GM18858 (cell line): ENCODE results near the gene ADM5.

Source experiments
- ATAC-seq: cut with Tn5 transposase; IDR thresholded peaks from one replicate; pipeline ENCODE4 v1.9.1; 2021; ENCODE audit not compliant: unreplicated experiment

The ADM5 gene

DNA sequence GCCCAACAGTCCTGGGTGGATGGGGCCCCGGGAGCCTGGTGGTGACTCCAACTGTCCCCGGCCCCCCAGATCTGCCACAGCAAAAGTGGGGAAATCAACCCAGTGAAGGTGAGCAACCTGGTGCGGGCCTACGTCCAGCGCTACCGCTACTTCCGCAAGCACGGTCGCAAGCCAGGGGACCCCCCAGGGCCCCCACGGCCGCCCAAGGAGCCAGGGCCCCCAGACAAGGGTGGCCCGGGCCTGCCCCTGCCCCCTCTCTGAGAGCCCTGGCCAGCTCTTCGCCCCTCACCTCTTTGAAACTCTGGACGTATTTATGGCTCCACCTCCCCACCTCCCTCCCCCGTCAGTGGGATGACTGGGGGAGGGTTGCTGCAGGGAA is 31.3 kb upstream of the ADM5 start:
- ATAC-seq = no peak

DNA sequence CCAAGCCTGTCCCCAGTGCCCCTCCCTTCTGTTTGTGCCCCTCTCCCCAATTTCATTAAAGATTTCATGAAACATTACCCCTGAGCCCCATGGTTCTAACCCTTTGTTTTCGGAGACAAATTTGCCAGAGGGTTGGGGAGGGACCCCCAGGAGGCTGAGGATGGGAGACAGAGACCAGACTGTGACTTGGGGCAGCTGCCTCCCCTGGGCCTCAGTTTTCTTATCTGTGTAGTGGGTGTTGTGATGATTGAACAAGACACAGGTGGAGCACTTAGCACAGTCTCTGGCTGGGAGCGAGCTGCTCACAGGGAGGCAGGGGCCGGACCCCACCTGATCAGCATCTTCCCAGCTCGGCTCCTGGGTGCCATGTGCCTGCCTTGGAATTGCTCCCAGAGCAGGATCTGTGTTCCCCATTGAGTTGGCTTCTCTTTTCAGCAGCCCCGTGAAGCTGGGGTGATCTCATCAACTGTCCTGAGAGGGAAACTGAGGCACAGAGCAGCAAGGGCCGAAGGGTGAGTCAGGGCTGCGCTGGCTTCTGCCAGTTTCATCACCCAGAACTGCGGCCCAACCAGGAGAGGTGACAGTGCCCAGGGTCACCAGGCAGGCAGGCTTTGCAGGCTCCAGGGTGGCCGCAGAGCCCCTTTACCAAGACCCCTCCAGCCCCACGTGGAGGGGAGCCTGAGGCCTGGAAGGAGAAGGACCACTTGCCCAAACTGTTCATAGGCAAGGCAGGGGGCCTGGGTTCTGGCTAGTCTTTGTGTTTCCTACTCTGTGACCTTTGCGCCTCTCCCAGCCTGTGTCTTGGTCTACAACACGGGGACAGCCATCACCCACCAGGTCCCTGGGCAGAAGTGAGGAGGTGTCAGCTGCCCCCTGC is 30.6 kb upstream of the ADM5 start:
- no peak for ATAC-seq

DNA sequence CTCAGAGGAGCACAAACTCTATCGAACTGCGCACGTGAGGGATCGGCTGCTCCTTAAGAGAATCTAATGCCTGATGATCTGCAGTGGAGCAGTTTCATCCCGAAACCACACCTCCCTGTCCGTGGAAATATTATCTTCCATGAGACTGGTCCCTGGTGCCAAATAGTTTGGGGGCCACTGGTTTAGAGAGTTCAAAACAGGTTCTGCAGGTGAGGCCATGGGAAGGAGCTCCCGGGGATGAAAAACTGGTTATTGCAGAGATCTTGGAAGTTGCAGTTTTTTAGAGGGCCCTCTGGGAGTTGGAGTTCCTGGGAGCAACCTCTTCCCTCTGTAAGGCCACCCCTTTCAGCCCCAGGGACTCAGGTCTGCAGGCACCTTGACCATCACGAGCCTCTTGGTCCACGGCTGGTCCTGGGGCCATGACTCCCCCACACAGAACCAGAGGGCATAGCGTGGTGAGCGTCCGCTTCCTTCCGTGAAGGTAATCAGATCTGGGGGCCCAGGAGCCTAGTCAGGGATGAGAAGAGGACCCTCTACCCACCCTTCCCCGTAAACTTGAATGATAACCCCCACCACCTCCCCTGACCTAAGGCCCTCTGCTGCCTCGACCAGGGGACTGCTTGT is 28.9 kb upstream of the ADM5 start:
- no peak for ATAC-seq

DNA sequence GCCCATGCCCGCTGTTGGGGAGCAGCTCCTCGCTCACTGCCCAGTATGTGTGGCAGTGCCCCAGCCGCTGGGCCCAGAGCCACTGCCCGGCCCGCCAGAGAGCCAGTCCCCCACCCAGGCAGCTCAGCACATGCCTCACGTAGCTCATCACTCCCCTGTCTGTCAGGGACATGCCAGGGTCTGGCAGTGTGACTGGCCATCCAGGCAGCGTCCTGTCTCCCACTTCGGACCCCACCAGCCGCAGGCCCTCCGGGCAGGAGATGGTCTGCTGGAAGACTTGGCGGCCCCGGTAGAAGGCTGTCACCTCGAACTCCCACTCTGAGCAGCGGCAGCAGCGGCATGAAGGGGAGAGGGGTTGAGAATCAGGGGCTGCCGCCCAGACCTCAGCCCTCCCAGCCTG is 27.4 kb upstream of the ADM5 start:
- ATAC-seq = no peak

DNA sequence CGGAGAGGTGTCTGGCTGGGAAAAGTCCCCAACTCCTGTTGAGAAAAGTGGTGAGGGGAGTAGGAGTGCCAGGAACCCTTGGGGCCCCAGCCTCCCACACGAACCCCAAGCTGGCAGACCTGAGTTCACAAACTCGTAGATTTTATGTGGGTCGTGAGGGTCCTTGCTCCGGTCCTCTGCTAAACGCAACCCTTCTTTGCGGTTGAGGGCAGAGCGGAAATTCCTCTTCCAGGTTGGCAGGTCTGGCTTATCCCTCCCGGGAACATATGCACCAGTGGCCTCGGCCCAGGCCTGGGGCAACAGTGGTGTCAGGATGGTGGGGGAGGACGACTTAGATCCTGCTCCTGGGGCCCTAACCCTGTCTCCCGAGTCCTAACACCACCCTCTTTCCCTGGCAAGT is 26.2 kb upstream of the ADM5 start:
- no peak for ATAC-seq

DNA sequence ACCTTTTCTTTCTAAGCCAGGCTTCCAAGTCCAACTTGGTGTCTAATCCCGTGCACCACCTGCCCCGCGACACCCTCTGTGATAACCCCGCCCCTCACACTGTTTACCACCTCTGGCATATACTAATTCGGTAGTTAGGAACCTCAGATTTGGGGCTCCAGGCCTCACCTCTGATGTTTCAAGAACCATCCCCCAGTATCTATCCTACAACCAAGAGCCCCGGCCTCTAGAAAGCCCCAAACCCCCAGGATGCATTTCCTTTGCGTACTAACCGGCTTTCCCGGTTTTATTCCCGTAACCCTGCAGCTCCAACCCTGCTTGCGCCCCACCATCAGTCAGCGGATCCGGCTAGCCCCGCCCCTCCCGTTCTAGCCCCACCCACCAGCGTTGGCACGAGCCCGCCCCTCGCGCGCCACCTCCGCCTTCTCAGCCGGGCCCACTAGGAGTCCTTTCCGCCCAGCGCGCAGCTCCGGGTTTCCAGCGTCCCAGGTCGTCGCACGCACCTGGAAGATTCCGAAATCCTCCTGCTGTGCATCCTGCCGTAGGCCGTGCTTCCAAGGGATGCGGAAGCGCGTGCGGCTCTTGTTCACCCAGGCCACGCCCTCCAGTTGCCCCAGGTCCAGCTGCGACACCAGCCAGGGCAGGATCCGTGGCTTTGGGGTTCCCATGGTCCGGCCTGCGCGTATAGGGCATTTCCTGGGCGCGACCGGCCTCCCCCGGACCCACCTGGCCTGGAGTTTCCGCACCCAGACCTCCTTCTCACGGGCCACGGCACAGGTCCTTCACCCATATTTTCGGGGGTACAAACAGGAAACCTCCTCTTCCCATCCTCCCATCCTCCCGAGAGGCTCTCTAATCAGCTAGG is 25.0 kb upstream of the ADM5 start:
- ATAC-seq = no peak

DNA sequence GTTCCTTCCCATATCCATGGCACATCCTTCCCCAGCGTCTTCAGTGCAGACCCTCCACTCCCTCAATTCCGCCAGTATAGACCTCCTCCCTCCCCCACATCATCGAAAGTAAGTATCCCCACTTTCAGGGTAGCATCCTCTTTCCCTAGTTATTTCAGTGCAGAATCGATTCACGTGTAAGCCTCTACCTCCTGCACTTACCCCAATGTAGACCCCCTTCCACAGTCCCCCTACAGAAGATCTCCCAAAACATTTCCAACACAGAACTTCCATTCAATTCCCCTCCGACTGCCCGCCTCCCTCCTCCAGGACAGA is 24.4 kb upstream of the ADM5 start:
- ATAC-seq = no peak

DNA sequence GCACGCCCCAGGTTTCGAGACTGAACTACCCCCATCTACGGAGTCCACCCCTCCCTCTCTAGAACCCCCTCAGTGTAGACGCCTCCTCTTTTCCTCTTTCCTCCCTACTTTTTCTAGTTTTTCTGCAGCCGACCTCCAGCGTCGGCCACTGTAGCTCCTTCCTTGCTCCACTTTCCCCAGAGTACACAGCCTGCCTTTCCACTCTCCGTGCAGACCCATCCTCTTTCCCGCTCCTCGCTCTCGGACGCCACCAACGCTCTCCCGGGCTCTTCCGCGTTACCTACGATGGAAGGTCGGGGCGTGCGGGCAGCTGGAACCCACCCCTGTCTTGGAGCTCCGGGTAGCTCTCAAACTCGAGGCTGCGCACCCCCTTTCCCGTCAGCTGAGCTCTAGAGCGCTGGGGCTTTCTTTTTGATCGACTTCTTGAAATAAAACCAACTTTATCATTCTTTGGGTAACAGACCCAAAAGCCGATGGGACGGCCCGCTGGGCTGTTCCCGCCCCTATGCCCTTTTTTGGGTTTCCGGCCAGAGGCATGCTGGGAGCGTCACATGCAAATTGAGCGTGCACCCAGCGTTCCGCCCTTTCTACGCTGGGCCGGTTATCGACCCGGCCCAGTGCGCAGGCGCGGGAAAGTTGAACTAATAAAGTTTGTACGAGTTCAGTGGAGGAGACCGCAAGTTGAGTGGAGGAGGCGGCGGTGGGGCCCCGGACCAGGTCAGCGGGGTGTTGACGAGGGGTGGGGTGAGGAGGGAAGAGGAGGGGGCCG is 23.9 kb upstream of the ADM5 start, which contains the start of the genes BCL2L12 and IRF3:
Gene BCL2L12, plus strand, starts transcription at position 583 of the 769 bp plus-strand sequence. CDS start 760 bp downstream, outside the sequence.
Gene IRF3, minus strand, starts transcription at position 507 of the 769 bp plus-strand sequence. CDS start 1,019 bp downstream, outside the sequence.
- peak; percentile 80 for ATAC-seq

DNA sequence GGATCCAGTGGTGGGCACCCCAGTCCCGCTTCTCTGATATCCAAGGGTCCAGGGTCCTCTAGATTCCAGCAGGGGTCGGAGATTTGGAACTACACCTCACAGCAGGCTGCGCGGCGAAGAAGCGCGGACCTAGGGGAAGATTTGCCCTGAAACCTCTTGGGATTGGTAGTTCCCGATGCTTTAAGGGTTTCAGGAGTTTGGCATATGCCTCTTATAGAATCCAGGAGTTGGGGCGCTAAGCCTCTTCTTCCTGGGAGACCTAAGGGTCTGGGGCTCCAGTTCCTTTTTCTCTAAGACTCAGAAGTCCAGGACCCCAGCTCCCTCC is 23.3 kb upstream of the ADM5 start:
- ATAC-seq = no peak

DNA sequence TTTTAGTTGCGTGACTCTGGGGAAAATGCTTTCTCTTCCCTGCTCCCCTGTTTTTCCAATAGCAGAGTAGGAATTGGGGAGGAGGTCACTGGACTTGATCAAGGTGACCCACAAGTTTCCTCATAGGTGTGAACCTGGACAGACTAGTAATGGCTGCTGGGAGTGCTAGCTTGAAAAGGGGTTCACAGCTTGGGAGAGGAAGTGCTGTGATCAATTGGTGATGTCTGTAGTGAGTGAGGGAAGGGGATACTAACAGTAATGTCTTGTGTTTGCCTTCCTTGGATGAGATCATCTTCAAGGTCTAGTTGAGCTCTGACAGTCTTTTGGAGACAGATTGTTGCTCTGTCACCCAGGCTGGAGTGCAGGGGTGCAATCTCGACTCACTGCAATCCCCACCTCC is 21.9 kb upstream of the ADM5 start:
- no peak for ATAC-seq

DNA sequence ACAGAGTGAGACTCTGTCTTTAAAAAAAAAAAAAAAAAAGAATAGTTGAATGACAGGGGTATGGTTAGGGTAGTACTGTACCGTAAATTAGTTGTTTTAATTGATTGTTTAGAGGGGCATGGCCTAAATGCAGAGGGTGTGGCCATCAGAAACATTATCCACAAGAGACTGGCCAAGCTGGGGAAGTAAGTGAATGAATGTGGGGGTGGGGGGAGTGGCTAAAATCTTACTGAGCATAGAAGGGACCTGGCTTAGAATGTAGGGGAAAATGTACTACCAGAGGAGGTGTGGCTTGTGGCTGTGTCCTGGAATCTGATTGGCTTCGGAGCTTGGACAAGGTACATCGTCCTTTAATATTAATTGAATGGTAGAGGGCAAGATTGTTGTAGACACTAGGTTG is 19.9 kb upstream of the ADM5 start:
- ATAC-seq = no peak

DNA sequence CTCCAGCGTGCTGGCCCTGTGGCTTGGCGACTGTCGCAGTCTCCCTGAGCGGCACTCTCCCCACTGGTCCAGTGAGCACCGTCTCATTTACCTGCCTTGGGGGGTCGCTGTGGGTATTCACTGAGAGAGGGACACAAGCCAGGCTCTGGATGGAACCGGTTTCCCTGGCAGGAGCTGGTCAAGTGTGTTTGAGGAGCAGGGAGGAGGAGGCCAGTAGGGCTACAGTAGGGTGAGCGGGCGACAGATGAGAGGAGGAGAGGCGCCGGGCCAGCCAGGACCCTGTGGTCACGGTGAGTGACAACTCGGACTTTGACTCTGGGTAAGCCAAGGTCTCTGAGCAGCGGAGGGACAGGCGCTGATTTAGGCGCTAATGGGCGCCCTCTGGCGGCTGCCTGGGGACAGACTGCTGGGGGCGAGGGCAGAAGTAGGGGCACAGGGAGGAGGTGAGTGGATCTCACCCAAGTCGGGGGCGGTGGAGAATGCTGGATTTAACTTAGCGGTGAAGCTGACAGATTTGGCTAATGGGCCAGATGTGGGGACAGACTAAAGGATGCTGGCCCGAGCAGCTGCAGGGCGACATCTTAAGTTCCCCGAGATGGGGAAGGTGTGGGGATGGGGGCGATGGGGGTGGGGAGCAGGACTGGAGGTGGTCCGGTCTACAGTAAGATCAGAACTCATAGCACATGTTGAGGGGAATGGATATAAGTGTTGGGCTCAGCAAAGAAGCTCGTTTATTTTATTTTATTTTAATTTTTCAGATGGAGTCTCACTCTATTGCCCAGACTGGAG is 17.1 kb upstream of the ADM5 start:
- ATAC-seq = no peak

DNA sequence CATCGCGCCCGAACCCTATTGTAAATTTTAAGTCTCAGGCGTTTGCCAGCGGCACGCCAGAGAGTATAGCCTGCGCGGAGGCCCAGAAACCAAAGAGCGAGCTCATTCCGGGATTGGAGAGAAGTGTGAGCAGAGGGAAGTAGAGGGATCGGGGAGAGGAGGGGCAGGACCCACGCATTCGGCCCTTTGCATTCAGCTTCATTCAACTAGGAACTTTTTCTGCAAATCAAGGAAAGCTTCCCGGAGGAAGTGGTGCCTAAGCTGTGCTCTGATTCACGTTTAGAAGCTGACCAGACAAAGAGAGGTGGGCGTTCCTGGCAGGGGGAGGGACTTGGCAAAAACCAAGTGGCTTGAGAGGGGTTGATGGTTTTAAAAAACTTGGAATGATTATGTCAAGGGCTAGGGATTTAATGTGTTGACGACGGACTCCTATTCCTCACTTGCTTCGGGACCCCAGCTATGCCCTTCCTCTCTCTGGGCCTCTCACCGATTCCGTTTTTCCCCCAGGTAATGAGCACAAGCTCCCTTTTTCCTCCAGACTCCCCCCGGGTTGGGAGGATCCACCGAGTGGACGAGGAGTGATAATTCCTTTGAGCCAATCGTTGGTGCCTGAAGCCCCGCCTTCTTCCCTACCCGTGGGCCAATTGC is 13.1 kb upstream of the ADM5 start:
- ATAC-seq = peak; percentile 2

DNA sequence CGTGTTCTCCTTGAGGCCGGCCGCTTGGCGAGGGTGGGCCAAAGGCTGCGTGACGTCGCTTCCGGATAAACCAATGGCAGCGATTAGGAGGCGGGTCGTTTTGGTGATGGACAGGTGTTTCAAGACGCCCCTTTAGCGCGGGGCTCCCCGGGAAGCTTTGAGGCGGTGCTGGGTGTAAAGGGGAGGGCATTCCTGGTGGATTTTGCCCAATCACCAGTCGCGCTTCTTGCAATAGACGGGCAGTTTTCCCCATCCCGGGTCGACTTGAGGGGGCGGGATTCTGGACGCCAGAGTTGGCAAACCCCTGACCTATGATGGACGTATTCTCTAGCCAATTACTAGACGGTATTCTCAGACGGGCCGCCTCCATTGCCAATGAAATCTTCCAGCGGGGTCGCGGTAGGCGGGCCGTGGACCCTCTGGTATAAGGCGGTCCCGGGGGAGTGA is 12.6 kb upstream of the ADM5 start:
- ATAC-seq = peak; percentile 47

DNA sequence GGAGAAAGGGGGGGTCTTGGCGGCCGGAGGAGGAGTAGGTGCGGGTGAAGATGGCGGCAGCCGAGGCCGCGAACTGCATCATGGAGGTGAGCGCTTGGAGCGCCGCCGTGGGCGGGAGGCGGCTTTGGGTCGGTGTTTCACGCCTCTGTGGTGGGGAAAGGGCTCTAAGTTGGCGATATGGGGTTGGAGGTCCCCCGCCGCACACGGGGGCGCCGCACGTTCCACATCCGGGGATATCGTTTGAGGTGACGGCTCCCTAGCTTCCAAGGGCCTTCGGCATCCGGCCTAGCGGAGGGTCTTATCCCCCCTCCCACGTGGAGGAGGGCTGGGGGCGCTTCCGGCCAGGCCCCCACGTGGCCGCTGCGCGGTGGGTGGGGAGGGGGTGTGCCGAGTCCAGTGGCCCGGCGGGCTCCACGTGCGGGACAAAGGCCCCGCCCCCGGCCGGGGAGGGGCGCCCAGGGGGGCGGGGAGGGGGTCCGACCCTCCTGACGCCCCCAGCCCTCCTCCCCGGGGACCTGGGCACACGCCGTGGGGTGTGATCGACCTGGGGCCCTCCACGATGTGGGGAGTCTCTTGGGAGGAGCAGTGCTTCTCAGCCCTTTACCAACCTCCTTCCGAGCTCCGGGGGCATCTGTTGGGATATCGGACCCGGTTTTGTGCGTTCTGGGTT is 12.0 kb upstream of the ADM5 start, which contains the start of gene PRMT1:
Gene PRMT1, plus strand, starts transcription at position 41 of the 670 bp plus-strand sequence. Its CDS starts 10 bp downstream, at position 51.
- peak; percentile 5 for ATAC-seq

DNA sequence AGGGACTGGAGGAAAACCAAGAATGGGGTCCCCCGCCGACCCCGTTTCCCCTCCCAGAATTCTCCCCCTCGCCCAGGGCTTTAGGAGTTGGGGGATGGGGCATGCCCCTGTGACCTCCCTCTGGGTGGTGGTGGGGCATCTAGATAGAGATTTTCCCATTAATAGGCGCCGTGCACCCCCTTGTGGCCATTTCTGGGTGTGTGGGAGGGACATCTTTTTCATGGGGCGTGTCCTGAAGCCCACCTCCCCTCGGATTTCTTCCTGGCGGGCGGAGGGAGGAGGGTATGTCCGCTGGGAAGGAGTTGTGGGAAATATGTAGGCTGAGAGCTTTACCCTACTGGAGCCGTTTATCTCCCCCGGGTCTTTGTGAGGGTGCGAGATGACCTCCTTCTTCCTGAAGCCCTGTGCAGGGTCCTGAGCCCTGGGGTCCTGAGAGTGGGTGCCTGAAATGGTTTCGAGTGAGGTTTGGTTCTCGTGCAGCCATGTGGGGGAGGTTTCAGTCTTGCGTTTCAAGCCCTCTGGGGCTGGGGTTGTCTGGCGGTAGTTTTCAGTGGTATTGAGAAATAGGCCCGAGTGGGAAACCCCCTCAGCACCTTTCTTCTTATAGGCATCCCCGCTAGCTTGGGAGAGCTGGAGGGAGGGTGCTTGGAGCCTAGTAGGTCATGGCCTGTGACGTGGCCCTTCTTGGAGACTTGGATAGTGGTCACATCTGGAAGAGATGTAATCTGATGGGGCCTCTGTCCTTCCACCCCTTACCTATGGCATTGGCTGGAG is 11.3 kb upstream of the ADM5 start:
- ATAC-seq = no peak

DNA sequence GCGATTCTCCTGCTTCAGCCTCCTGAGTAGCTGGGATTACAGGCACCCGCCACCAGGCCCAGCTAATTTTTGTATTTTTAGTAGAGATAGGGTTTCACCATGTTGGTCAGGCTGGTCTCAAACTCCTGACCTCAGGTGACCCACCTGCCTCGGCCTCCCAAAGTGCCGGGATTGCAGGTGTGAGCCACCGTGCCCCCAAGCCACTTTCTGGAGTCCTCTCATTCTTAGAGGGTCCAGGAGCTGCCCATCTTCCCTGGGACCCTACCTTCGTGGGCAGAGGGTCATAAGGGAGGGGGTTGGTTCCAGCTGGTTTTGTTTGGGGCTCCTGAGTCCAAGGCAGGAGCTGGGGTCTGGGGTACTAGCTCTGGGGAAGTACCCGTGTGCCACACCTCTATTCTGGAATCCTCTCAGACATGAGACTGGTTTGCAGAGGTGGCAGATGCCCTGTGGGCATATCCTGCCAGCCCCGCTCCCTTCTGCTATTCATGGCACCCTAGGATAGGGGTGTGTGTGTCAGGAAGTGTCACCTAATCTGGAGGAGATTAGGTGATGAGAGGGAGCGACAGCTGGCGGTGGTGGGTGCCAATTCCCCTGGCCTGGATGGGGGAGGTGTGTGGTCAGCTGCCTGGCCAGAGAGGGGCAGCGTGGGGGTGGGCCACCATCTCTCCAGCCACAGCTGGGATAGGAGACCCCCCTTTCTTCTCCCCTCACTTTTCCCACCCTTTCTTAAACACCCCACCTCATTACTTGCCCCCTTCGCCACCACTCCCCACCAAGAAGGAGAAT is 10.2 kb upstream of the ADM5 start:
- no peak for ATAC-seq
